ENCODE results near the gene LRP8. TPM values are rescaled to one million over a fixed set of nuclear protein-coding genes. Genes with fewer than 3 reads are reported as not detected.

LRP8 gene
- total and polyA plus RNA-seq, 2 of the 13 experiments (the other 11 are each of a cell fraction or from before 2014, with no cell fraction given) = 17.3 to 17.4 TPM

DNA sequence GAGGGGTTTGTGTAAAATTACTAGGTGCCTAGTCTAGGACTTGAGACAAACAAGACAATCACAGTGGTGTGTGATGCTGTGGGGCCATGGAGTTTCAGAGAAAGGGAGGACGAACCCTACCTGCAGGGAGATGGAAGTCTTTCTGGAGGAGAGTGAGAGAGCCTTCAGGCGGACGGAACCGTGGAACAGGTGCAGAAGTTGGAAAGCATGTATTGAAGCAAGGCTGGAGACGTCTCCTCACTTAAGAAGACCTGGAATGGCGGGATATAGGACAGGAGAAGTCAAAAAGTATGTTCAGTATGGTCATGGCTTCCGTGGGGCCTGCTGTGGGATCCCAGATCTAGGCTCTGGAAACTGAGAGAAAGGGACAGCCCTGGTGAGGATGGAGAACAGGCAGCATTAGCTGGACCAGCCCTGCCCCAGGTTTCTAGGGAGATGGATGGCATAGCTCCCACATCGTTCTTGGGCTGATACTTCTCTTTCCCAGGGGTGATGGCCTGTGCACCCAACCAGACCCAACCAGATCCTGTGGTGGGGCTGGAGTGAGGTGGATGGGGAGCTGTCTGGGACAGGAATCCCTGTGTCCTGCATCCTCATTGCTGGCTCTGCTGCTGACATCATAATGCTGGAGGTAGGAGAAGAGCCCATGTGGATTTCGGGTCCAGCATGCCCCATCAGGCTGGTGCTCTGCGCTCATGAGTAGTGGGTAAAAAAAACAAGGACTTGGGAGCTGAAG lies 15.0 kb upstream of the LRP8 start (continued):
- no peak for TF ChIP-seq ZNF20 (CRISPR knock-in tag; IDR thresholded peaks at IDR 0.05)
- no peak for TF ChIP-seq ERF (CRISPR knock-in tag; IDR thresholded peaks at IDR 0.05)
- TF ChIP-seq ZNF564 (CRISPR knock-in tag; IDR thresholded peaks at IDR 0.05) = no peak
- no peak for TF ChIP-seq ZNF891 (CRISPR knock-in tag; IDR thresholded peaks at IDR 0.05)
- no peak for TF ChIP-seq ZNF496 (CRISPR knock-in tag; IDR thresholded peaks at IDR 0.05; ENCODE audit: insufficient replicate concordance)
- no peak for TF ChIP-seq BHLHE40 (IDR thresholded peaks at IDR 0.05; ENCODE audit: low read length)
- TF ChIP-seq ZNF788 (CRISPR knock-in tag; IDR thresholded peaks at IDR 0.05; ENCODE audit: borderline replicate concordance) = no peak

DNA sequence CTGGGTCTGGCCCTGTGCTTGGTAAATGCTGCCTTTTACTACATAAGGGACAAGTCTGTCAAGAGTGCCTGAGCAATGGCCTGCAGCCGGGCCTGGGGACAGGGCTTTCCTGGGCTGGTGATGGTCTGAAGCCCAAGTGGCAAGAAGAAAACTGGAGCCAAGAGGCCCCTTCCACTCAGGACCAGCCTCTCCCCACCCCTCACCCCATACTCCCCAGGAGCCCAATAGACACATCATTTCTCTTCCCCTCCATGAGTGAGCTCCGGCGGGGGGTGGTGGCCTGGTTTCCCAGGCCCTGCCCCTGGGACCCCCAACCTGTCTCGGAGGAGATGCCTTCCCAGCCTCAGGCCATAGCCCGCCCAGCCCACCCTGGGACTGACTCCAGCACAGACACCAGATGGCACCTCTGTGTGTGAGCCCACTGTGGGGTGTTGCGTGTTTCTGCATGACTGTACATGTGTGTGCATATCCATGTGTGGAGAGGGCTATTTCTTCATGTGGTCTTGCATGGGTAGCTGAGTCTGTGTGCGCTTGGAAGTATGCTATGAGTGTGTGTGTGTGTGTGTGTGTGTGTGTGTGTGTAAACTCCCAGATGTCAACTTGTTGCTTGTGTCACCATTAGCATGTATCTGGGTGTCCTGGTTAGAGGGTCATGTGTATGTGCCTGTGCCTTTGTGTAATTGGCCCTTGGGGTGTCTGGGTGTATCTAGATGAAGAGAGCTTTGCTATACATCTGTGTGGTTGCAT lies 14.3 kb upstream of the LRP8 start:
- POLR2A ChIA-PET = no interaction called here
- no peak for TF ChIP-seq CEBPZ (IDR thresholded peaks at IDR 0.05; ENCODE audit: low read length)
- TF ChIP-seq ZNF12 (CRISPR knock-in tag; IDR thresholded peaks at IDR 0.05) = no peak
- TF ChIP-seq ZBTB25 (CRISPR knock-in tag; IDR thresholded peaks at IDR 0.05) = no peak
- TF ChIP-seq, protein P1, sequence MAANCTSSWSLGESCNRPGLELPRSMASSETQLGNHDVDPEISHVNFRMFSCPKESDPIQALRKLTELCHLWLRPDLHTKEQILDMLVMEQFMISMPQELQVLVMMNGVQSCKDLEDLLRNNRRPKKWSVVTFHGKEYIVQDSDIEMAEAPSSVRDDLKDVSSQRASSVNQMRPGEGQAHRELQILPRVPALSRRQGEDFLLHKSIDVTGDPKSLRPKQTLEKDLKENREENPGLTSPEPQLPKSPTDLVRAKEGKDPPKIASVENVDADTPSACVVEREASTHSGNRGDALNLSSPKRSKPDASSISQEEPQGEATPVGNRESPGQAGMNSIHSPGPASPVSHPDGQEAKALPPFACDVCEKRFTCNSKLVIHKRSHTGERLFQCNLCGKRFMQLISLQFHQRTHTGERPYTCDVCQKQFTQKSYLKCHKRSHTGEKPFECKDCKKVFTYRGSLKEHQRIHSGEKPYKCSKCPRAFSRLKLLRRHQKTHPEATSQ (CRISPR knock-in tag; IDR thresholded peaks at IDR 0.05; ENCODE audit: borderline replicate concordance) = no peak

More for the DNA sequence above, 14.3 kb upstream of the LRP8 start:
- no peak overlapping the region for H3K4me3 ChIP-seq (replicated peaks in 1 of 3; ENCODE audit: insufficient read depth in 1 of 3, low read depth in 2 of 3, low read length in 3 of 3)
- H3K9ac ChIP-seq (ENCODE audit: insufficient read depth, low read depth, low read length) = no peak overlapping the region
- no peaks in the 10 kb centered on the region for H4K20me1 ChIP-seq (ENCODE audit: insufficient read depth, low read length)
- no peak overlapping the region for H2AFZ ChIP-seq (ENCODE audit: low read length)
- H3K4me1 ChIP-seq (ENCODE audit: insufficient read depth, low read length) = peaks cover 11% of the 10 kb centered on the region
- 73% methylated on average over 5 of the region's 7 CpGs for WGBS (ENCODE audit: low lambda C conversion rate)
- no peak overlapping the region for H3K4me2 ChIP-seq (ENCODE audit: low read depth, low read length)
- ATAC-seq (no peak), FAIRE-seq (no peak), DNase-seq (ENCODE audit: low spot score) (no peak)
- no TSS peak for BruUV-seq (replicated peaks)
- intact Hi-C loops (cut with micrococcal nuclease; ENCODE audit: unreplicated experiment) (no loop called here), in situ Hi-C loops (cut with HindIII; ENCODE audit: extremely low pct_ligation_motif_present, low pct_unique_long_range_greater_than_20kb) (no loop called here)
- peaks cover 4 to 16% of the 10 kb centered on the region in 2 experiments; a peak in 2 of 5 replicates for H3K27me3 ChIP-seq (ENCODE audit: control insufficient read depth in 1 of 2, insufficient read depth in 2 of 2, low read length in 2 of 2)
- no peaks in the 10 kb centered on the region for H3K9me3 ChIP-seq (ENCODE audit: low read length)
- CTCF ChIA-PET (ENCODE audit: low intra/inter-chr PET ratio, low total read pairs) = no interaction called here
- H3K79me2 ChIP-seq (ENCODE audit: insufficient read depth, low read length) = no peaks in the 10 kb centered on the region
- H3K36me3 ChIP-seq (replicated peaks in 1 of 2; ENCODE audit: control insufficient read depth in 1 of 2, insufficient read depth in 2 of 2, low read length in 2 of 2) = no peaks in the 10 kb centered on the region
- no peak overlapping the region for H3K27ac ChIP-seq (ENCODE audit: extremely low read length, insufficient read depth, low read length)
